ENCODE results near the gene SLC18A2. TPM values are rescaled to one million over a fixed set of nuclear protein-coding genes. Genes with fewer than 3 reads are reported as not detected.

SLC18A2 gene
- polyA plus RNA-seq, 2 of the 4 experiments (the other 2 are of a cell fraction) = 0.03 to 0.09 TPM

DNA sequence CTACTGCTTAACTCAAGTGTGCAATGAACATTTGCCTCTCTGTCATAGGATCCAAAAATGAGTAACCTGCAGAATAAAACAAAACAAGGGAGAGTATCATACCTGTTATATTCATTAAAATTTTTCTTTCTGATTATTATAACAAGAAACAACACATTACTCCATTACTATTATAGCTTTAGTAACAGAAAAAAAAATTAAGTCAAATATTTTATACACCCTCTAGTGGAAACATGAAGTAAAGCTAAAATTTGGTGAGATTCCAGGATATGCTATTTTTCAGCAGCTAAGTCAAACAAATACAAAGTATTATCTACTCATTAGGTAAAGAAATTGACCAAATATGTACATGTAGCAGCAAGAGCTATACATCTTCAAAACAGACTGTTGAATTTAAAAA is 78.0 kb downstream of the SLC18A2 start:
- Histone ChIP-seq H3K27ac (no peak overlapping the region), H3K9me3 (no peaks in the 10 kb centered on the region), H3K4me3 (no peak overlapping the region), H3K4me1 (peaks cover 40% of the 10 kb centered on the region), H3K4me2 (peak overlapping the region; percentile 21; the same call in 1 of the 3 replicates)
- ChIA-PET POLR2A (interaction anchor here (2.2 kb wide), 1 partner anchor 102 kb away, joined by 13 read pairs; no protein-coding TSS in a partner anchor), CTCF (interaction anchor here (0.5 to 10.1 kb wide), 35 partner anchors 10 to 1225 kb away, joined by 3 to 221 read pairs (median 5); no protein-coding TSS in a partner anchor)
- FAIRE-seq = peak; percentile 74
- TF ChIP-seq MYC (IDR thresholded peaks at IDR 0.05; ENCODE audit: borderline replicate concordance, low read length) (no peak), SREBF2 (IDR thresholded peaks at IDR 0.05) (no peak), BCL3 (IDR thresholded peaks at IDR 0.05) (no peak), ELK1 (IDR thresholded peaks at IDR 0.05; ENCODE audit: low read depth, low read length) (no peak)
- TF ChIP-seq, protein P1, sequence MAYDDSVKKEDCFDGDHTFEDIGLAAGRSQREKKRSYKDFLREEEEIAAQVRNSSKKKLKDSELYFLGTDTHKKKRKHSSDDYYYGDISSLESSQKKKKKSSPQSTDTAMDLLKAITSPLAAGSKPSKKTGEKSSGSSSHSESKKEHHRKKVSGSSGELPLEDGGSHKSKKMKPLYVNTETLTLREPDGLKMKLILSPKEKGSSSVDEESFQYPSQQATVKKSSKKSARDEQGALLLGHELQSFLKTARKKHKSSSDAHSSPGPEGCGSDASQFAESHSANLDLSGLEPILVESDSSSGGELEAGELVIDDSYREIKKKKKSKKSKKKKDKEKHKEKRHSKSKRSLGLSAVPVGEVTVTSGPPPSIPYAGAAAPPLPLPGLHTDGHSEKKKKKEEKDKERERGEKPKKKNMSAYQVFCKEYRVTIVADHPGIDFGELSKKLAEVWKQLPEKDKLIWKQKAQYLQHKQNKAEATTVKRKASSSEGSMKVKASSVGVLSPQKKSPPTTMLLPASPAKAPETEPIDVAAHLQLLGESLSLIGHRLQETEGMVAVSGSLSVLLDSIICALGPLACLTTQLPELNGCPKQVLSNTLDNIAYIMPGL (CRISPR knock-in tag; IDR thresholded peaks at IDR 0.05; ENCODE audit: borderline replicate concordance) = no peak
- TF ChIP-seq, protein P2, sequence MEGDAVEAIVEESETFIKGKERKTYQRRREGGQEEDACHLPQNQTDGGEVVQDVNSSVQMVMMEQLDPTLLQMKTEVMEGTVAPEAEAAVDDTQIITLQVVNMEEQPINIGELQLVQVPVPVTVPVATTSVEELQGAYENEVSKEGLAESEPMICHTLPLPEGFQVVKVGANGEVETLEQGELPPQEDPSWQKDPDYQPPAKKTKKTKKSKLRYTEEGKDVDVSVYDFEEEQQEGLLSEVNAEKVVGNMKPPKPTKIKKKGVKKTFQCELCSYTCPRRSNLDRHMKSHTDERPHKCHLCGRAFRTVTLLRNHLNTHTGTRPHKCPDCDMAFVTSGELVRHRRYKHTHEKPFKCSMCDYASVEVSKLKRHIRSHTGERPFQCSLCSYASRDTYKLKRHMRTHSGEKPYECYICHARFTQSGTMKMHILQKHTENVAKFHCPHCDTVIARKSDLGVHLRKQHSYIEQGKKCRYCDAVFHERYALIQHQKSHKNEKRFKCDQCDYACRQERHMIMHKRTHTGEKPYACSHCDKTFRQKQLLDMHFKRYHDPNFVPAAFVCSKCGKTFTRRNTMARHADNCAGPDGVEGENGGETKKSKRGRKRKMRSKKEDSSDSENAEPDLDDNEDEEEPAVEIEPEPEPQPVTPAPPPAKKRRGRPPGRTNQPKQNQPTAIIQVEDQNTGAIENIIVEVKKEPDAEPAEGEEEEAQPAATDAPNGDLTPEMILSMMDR (IDR thresholded peaks at IDR 0.05) = peak; percentile 46
- no peak for ATAC-seq
- peak in 1 of 2 experiments; percentile 14 for DNase-seq (ENCODE audit: low read depth in 1 of 2, low spot score in 1 of 2)

- 6% methylated on average over 1 of the region's 1 CpG for WGBS (ENCODE audit: missing lambda C conversion rate)
- ATAC-seq = peak; percentile 47 to 75; a peak in 3 of 6 replicates
- no peak for TF ChIP-seq HEYL (CRISPR knock-in tag; IDR thresholded peaks at IDR 0.05)
- TF ChIP-seq, protein P2 (IDR thresholded peaks at IDR 0.05) = peak; percentile 76
- peak; percentile 64 to 70 for TF ChIP-seq RAD21 (conservative IDR thresholded peaks at IDR 0.05 in 1 of 2, IDR thresholded peaks at IDR 0.05 in 1 of 2)
- peak; percentile 70 for TF ChIP-seq SMC3 (IDR thresholded peaks at IDR 0.05)
These were observed 79.2 kb downstream of the SLC18A2 start for GRCh38 chr10:117320050-117320665.

DNA sequence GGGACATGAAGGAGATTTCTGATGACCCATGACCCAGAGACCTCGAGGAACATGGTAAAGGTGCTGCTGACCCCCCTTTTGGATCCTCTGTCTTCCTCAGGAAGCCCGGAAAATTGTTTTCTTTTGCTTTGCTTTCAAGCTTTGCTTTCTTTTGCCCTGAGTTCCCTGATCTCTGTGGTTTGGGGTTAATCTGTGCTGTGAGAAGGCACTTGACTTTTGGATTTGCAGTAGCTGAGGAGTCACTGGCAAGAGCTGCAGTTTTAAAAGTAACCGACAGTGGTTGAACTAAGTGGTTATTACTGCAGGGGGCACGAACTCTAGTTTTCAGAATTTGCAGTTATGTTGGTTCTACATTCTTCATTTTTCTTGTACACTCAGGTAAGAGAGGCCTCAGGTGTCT is 81.3 kb downstream of the SLC18A2 start:
- H3K27ac ChIP-seq = 0 out of 6 replicates have a peak overlapping the region, but pooled peaks of 1 of the 2 experiments have one; percentile 5
- WGBS (ENCODE audit: missing lambda C conversion rate) = 65% methylated on average over 4 of the region's 4 CpGs
- ChIA-PET POLR2A (no interaction called here), CTCF (interaction anchor here (1.4 to 3.9 kb wide), 5 partner anchors 12 to 105 kb away, joined by 3 to 54 read pairs (median 5); no protein-coding TSS in a partner anchor)
- DNase-seq (ENCODE audit: low read depth in 1 of 2, low spot score in 1 of 2) (no peak), FAIRE-seq (no peak), ATAC-seq (peak in 1 of 2 experiments; percentile 52; a peak in 3 of 6 replicates)
- peaks cover 43% of the 10 kb centered on the region for H3K4me1 ChIP-seq
- no peak overlapping the region for H3K4me3 ChIP-seq
- 0 out of 3 replicates have a peak overlapping the region, but pooled peaks have one; percentile 1 for H3K4me2 ChIP-seq
- H3K9me3 ChIP-seq = no peaks in the 10 kb centered on the region
- no peak for TF ChIP-seq KDM5A (IDR thresholded peaks at IDR 0.05)
- no peak for TF ChIP-seq ZSCAN20 (CRISPR knock-in tag; IDR thresholded peaks at IDR 0.05)
- TF ChIP-seq KDM1A (IDR thresholded peaks at IDR 0.05; ENCODE audit: low read depth) = no peak
- no peak for TF ChIP-seq HEYL (CRISPR knock-in tag; IDR thresholded peaks at IDR 0.05)
- no peak for TF ChIP-seq ZNF302 (CRISPR knock-in tag; IDR thresholded peaks at IDR 0.05)
- no peak for TF ChIP-seq CHD2 (IDR thresholded peaks at IDR 0.05; ENCODE audit: low read length, partially characterized antibody)
- no peak for TF ChIP-seq RFX5 (IDR thresholded peaks at IDR 0.05)
- TF ChIP-seq ZFP36 (IDR thresholded peaks at IDR 0.05; ENCODE audit: borderline replicate concordance, partially characterized antibody) = no peak
- no peak for TF ChIP-seq RARB (CRISPR knock-in tag; IDR thresholded peaks at IDR 0.05)
- TF ChIP-seq NR3C1 (IDR thresholded peaks at IDR 0.05) = no peak
- no peak for TF ChIP-seq BHLHE40 (IDR thresholded peaks at IDR 0.05; ENCODE audit: low read depth, low read length)

More at GRCh38 chr10:117320050-117320665, 79.2 kb downstream of the SLC18A2 start:
- peak; percentile 30 to 35 for DNase-seq (ENCODE audit: low read depth in 1 of 2, low spot score in 1 of 2)
- Histone ChIP-seq H3K4me3 (no peak overlapping the region), H3K4me2 (0 out of 3 replicates have a peak overlapping the region, but pooled peaks have one; percentile 21), H3K9me3 (no peaks in the 10 kb centered on the region), H3K4me1 (peaks cover 40% of the 10 kb centered on the region), H3K27ac (no peak overlapping the region)
- POLR2A ChIA-PET = interaction anchor here (2.2 kb wide), 1 partner anchor 103 kb away, joined by 13 read pairs; no protein-coding TSS in a partner anchor
- peak; percentile 80 for FAIRE-seq
- CTCF ChIA-PET = interaction anchor here (0.6 to 10.1 kb wide), 35 partner anchors 9 to 1167 kb away, joined by 3 to 221 read pairs (median 4); partner anchors contain the start of gene SLC18A2

Data from A549 (cell line).